Neural cell (in vitro differentiated cells): ENCODE measurements around the gene FASTK. TPM values are rescaled to one million over a fixed set of nuclear protein-coding genes. Genes with fewer than 3 reads are reported as not detected.

Source experiments
- H2AFZ ChIP-seq: fragments of 200-600, 300-800 bp; sonication (generic), shearing (Covaris generic); 2 replicates; pipeline ENCODE4 v1.6.0; 2014; ENCODE audit warnings: low read depth, mild to moderate bottlenecking, antibody characterized with exemption, low read length, moderate library complexity
- H3F3A ChIP-seq: fragments of 200-600 bp; shearing (Covaris generic); 2 replicates; pipeline ENCODE4 v1.6.1; 2016; ENCODE audit warnings: mild to moderate bottlenecking, moderate library complexity, mixed read lengths, antibody characterized with exemption, low read length; ENCODE audit not compliant: insufficient read depth, poor library complexity, severe bottlenecking
- H3K27ac ChIP-seq: fragments of 200-600, 300-800 bp; sonication (generic), shearing (Covaris generic); 2 replicates; pipeline ENCODE4 v1.5.1; 2014; ENCODE audit warnings: mild to moderate bottlenecking, low read length, moderate library complexity
- H3K27me3 ChIP-seq: fragments of 300-800, 200-600 bp; sonication (generic), shearing (Covaris generic); 2 replicates; pipeline ENCODE4 v1.6.0; 2014; ENCODE audit warnings: mild to moderate bottlenecking, low read depth, low read length, moderate library complexity; ENCODE audit not compliant: insufficient read depth
- H3K36me3 ChIP-seq: fragments of 300-800, 200-600 bp; sonication (generic), shearing (Covaris generic); 2 replicates; pipeline ENCODE4 v1.5.1; 2014; ENCODE audit warnings: mild to moderate bottlenecking, antibody characterized with exemption, low read length, moderate library complexity; ENCODE audit not compliant: insufficient read depth
- H3K4me2 ChIP-seq: fragments of 300-800, 200-600 bp; sonication (generic), shearing (Covaris generic); 2 replicates; pipeline ENCODE4 v1.6.0; 2014; ENCODE audit warnings: mild to moderate bottlenecking, low read length
- H3K4me3 ChIP-seq: fragments of 300-800, 200-600 bp; sonication (generic), shearing (Covaris generic); 2 replicates; pipeline ENCODE4 v1.5.1; 2014; ENCODE audit warnings: mild to moderate bottlenecking, low read length, moderate library complexity
- H3K79me2 ChIP-seq: fragments of 200-600 bp; shearing (Covaris generic); replicated peaks from 2 replicates; pipeline ENCODE4 v1.6.0; 2014; ENCODE audit warnings: mild to moderate bottlenecking, low read length, moderate library complexity; ENCODE audit not compliant: insufficient read depth
- H3K9ac ChIP-seq: fragments of 300-800, 200-600 bp; sonication (generic), shearing (Covaris generic); 2 replicates; pipeline ENCODE4 v1.6.1; 2016; ENCODE audit warnings: mild to moderate bottlenecking, low read length, mixed read lengths
- H3K9me2 ChIP-seq: fragments of 200-600 bp; shearing (Covaris generic); 2 replicates; pipeline ENCODE4 v1.6.1; 2016; ENCODE audit warnings: mild to moderate bottlenecking, low read length, mixed read lengths; ENCODE audit not compliant: insufficient read depth
- H3K9me3 ChIP-seq: fragments of 200-600, 300-800 bp; sonication (generic), shearing (Covaris generic); 2 replicates; pipeline ENCODE4 v1.6.1; 2016; ENCODE audit warnings: mild to moderate bottlenecking, mixed run types, low read length, moderate library complexity, mixed read lengths
- H4K20me1 ChIP-seq: fragments of 200-600 bp; shearing (Covaris generic); 2 replicates; pipeline ENCODE4 v1.6.1; 2016; ENCODE audit warnings: mild to moderate bottlenecking, mixed run types; ENCODE audit not compliant: insufficient read depth
- CTCF ChIP-seq: fragments of 450-650 bp; IDR thresholded peaks from 2 replicates; pipeline ENCODE4 v1.5.1; 2014; ENCODE audit warnings: antibody characterized with exemption, mild to moderate bottlenecking, moderate library complexity; ENCODE audit not compliant: poor library complexity, severe bottlenecking
- EP300 ChIP-seq: fragments of 450-650 bp; conservative IDR thresholded peaks from 2 replicates; pipeline ENCODE4 v1.6.1; 2014; ENCODE audit warnings: antibody characterized with exemption, mild to moderate bottlenecking, moderate library complexity; ENCODE audit not compliant: poor library complexity, severe bottlenecking
- EZH2 ChIP-seq: fragments of 200-600, 300-800 bp; shearing (Covaris generic), sonication (generic); IDR thresholded peaks from 2 replicates; pipeline ENCODE4 v1.6.1; 2014; ENCODE audit warnings: antibody characterized with exemption, low read length, borderline replicate concordance, mild to moderate bottlenecking; ENCODE audit not compliant: insufficient read depth, poor library complexity, severe bottlenecking
- MXI1 ChIP-seq: fragments of 450-650 bp; conservative IDR thresholded peaks from 2 replicates; pipeline ENCODE4 v1.6.1; 2014; ENCODE audit warnings: antibody characterized with exemption, mild to moderate bottlenecking; ENCODE audit not compliant: poor library complexity, severe bottlenecking
- POLR2AphosphoS5 ChIP-seq: IDR thresholded peaks from 2 replicates; pipeline ENCODE4 v1.6.1; 2012
- RAD21 ChIP-seq: fragments of 450-650 bp; conservative IDR thresholded peaks from 2 replicates; pipeline ENCODE4 v1.6.1; 2014; ENCODE audit warnings: antibody characterized with exemption, mild to moderate bottlenecking, moderate library complexity
- REST ChIP-seq: IDR thresholded peaks from 2 replicates; pipeline ENCODE4 v1.6.1; 2012; ENCODE audit warnings: borderline replicate concordance
- SMC3 ChIP-seq: fragments of 450-650 bp; conservative IDR thresholded peaks from 2 replicates; pipeline ENCODE4 v1.6.1; 2014; ENCODE audit warnings: antibody characterized with exemption, mild to moderate bottlenecking, moderate library complexity; ENCODE audit not compliant: poor library complexity
- TAF1 ChIP-seq: IDR thresholded peaks from 2 replicates; pipeline ENCODE4 v1.6.1; 2012; ENCODE audit warnings: low read depth
- polyA plus RNA-seq: library from polyadenylated mRNA; depleted of rRNA; stranded (reverse); fragments of >200 nt; gene quantifications from 2 replicates; pipeline ENCODE4 v1.2.3, GENCODE V29; 2014

Gene FASTK
- polyA plus RNA-seq, 1 donor from 2014 or later, result 147 TPM

- Histone ChIP-seq H3K79me2 (peaks cover 13% of the 10 kb centered on the region), H3F3A (no peaks in the 10 kb centered on the region), H3K9me3 (no peaks in the 10 kb centered on the region), H3K27ac (no peak overlapping the region), H3K36me3 (no peaks in the 10 kb centered on the region), H4K20me1 (no peaks in the 10 kb centered on the region), H3K4me2 (no peak overlapping the region), H3K9me2 (no peaks in the 10 kb centered on the region), H2AFZ (no peak overlapping the region), H3K9ac (no peak overlapping the region), H3K27me3 (no peaks in the 10 kb centered on the region), H3K4me3 (no peak overlapping the region)
- TF ChIP-seq REST (no peak), EZH2 (no peak), RAD21 (no peak), POLR2AphosphoS5 (no peak), MXI1 (no peak), CTCF (no peak), EP300 (no peak)
Measured at GRCh38 chr7:151075978-151076426, 4.6 kb downstream of the FASTK start.

GRCh38 chr7:151075662-151075971, 5.0 kb downstream of the FASTK start:
- TF ChIP-seq REST (no peak), SMC3 (no peak), MXI1 (no peak), EZH2 (no peak), EP300 (no peak), TAF1 (no peak), RAD21 (no peak), CTCF (no peak), POLR2AphosphoS5 (no peak)
- no peak overlapping the region for H3K27ac ChIP-seq
- no peak overlapping the region for H2AFZ ChIP-seq
- no peaks in the 10 kb centered on the region for H3K36me3 ChIP-seq
- H3K9ac ChIP-seq, result no peak overlapping the region
- H4K20me1 ChIP-seq, result no peaks in the 10 kb centered on the region
- no peaks in the 10 kb centered on the region for H3K27me3 ChIP-seq
- H3K9me3 ChIP-seq, result no peaks in the 10 kb centered on the region
- no peak overlapping the region for H3K4me2 ChIP-seq
- no peak overlapping the region for H3K4me3 ChIP-seq
- H3K79me2 ChIP-seq, result peaks cover 13% of the 10 kb centered on the region
- H3F3A ChIP-seq, result no peaks in the 10 kb centered on the region
- H3K9me2 ChIP-seq, result no peaks in the 10 kb centered on the region
